Measurements from ENCODE around the gene FECH. TPM values are rescaled to one million over a fixed set of nuclear protein-coding genes. Genes with fewer than 3 reads are reported as not detected.

The FECH gene
- total and polyA plus RNA-seq, 2 of the 4 experiments (the other 2 are of a cell fraction): 32.3 to 52.2 TPM

DNA sequence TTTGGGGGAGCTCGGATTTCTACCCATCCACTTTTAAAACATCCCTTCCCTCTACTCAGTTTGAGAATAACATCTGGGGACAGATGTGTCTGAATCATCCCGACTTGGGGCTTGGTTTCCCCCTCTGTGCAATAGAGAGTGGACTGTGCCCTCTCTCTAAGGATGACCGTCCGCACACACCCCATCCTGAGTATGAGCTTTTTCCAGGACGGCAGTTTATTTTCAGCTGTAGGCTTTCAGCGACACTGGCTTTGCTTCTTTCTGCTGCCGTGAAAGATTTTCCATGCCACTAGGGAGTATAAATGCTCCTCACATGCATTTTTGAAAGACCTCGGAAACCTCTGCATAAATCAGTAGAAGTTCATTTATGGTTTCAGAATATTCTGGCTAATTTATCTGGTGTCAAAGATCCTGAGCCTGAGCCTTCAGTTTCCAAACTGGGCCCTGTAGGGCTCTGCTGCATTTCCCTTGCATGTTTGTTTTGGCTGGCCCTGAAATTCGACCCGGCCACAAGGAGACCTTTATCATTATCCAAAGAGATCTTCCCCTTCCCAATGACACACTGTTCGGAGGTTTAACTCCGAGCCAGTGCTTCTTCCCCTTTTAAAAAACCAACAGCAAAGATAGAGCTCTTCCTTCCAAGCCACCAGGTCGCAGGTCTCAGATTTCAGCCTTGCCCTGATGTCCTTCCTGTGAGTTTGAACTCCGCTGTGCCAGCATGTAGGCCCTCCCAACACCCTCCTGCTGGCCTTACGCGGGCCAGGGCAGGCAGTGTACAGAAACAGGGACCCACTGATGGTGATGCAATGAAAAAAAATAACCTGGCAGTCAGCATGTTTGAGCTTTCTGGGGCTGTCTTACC lies 53.3 kb downstream of the FECH start (continued):
- TF ChIP-seq MXI1 (IDR thresholded peaks at IDR 0.05; ENCODE audit: borderline replicate concordance, low read depth, low read length): no peak

DNA sequence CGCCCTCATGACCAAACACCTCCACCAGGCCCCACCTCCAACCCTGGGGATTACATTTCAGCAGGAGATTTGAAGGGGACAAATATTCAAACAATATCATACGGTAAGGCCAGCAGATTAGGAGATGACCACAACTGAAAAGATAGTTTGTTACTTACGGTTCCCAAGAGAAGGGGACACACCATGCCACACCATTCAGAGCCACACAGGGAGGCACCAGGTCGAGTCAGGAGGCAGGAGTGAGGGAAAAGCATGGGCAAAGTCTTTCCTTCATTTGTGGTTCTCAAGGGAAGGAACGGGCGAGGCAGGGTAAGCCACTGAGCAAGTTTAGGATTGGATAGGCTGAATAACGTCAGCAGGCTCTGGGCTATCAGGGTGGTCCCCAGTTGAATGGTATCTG lies 57.4 kb downstream of the FECH start:
- H3K4me2 ChIP-seq (ENCODE audit: low read depth, low read length): no peak overlapping the region
- H2BK15ac ChIP-seq (ENCODE audit: low read depth, low read length): no peak overlapping the region
- peaks cover 1% of the 10 kb centered on the region; the same call in 1 of the 2 replicates for H3K4me1 ChIP-seq (ENCODE audit: control insufficient read depth, insufficient read depth, low read length)
- TF ChIP-seq RFX5 (IDR thresholded peaks at IDR 0.05; ENCODE audit: low read depth, low read length) (no peak), RAD21 (IDR thresholded peaks at IDR 0.05; ENCODE audit: low read length) (no peak)
- no peak overlapping the region for H3K9ac ChIP-seq (ENCODE audit: low read depth, low read length)
- in situ Hi-C loops (cut with MboI; ENCODE audit: low sequenced_read_pairs): no loop called here
- no peaks in the 10 kb centered on the region for H3K36me3 ChIP-seq (ENCODE audit: control insufficient read depth, insufficient read depth, low read length)
- H3K4me3 ChIP-seq (ENCODE audit: insufficient read depth, low read depth, low read length): no peak overlapping the region
- H3K9me1 ChIP-seq (ENCODE audit: insufficient read depth, low read length): no peaks in the 10 kb centered on the region; the same call in 1 of the 2 replicates
- H3K9me3 ChIP-seq (ENCODE audit: control insufficient read depth, insufficient read depth, low read length): no peaks in the 10 kb centered on the region
- H4K91ac ChIP-seq (ENCODE audit: insufficient read depth, low read depth, low read length): no peak overlapping the region
- H3K23ac ChIP-seq (ENCODE audit: low read depth, low read length): no peak overlapping the region
- no peak overlapping the region for H3K18ac ChIP-seq (ENCODE audit: low read depth, low read length)
- POLR2A ChIA-PET (ENCODE audit: unreplicated experiment): no interaction called here
- BruUV-seq (replicated peaks): no TSS peak
- intact Hi-C loops (cut with micrococcal nuclease): no loop called here
- H2AFZ ChIP-seq (replicated peaks; ENCODE audit: low read length, poor library complexity): no peak overlapping the region
- no peak for ATAC-seq (ENCODE audit: low read depth)
- peaks cover 9% of the 10 kb centered on the region for H3K27me3 ChIP-seq (ENCODE audit: control insufficient read depth, insufficient read depth, low read length)
- H2BK120ac ChIP-seq (ENCODE audit: low read depth, low read length): no peak overlapping the region
- no peak overlapping the region for H2BK5ac ChIP-seq (ENCODE audit: low read depth, low read length, poor library complexity, severe bottlenecking)
- WGBS, 2 experiments (ENCODE audit: extremely low coverage in 2 of 2, insufficient read length in 1 of 2): 86% methylated on average over 3 of the region's 7 CpGs; no CpG with 5 or more reads in 1 of the 2 experiments
- H4K8ac ChIP-seq (ENCODE audit: low read depth in 2 of 2, low read length in 2 of 2): no peak overlapping the region
- no peak for DNase-seq
- H3K79me1 ChIP-seq (ENCODE audit: low read depth in 1 of 2, low read length in 2 of 2): no peaks in the 10 kb centered on the region
- no peak overlapping the region for H2AK9ac ChIP-seq (replicated peaks; ENCODE audit: low read depth, low read length, poor library complexity)
- H3K27ac ChIP-seq (ENCODE audit: insufficient read depth, low read length): no peak overlapping the region
- no peaks in the 10 kb centered on the region; the same call in 1 of the 2 replicates for H4K20me1 ChIP-seq (ENCODE audit: insufficient read depth, low read length)
- H2BK20ac ChIP-seq (ENCODE audit: low read depth, low read length): no peak overlapping the region
- no peak overlapping the region for H4K5ac ChIP-seq (ENCODE audit: low read depth, low read length)
- no peak overlapping the region for H3K56ac ChIP-seq (ENCODE audit: extremely low read depth, insufficient read depth, low read length)
- no peak overlapping the region for H2AK5ac ChIP-seq (ENCODE audit: low read depth, low read length)
- no peak overlapping the region for H3K4ac ChIP-seq (ENCODE audit: low read depth, low read length)
- H3K14ac ChIP-seq (replicated peaks; ENCODE audit: low read depth, low read length): no peak overlapping the region
- CTCF ChIA-PET: no interaction called here
- dilution Hi-C loops (cut with HindIII; ENCODE audit: low sequenced_read_pairs, unreplicated experiment): no loop called here
